Stimulated activated naive CD8-positive, alpha-beta T cell treated with anti-CD3 and anti-CD28 coated beads, Interleukin-15, Interleukin-2, amounts not matched to agents 100 ng/mL and 50 ng/mL, for 24 hours (primary cell): Measurements from ENCODE around the gene FRMD4A.

ENCODE experiments used
- H3K27ac Mint-ChIP-seq: one replicate; pipeline ENCODE4 v1.8.0; 2021; ENCODE audit warnings: mild to moderate bottlenecking, mixed read lengths
- H3K27me3 Mint-ChIP-seq: one replicate; pipeline ENCODE4 v1.8.0; 2021; ENCODE audit warnings: mixed read lengths
- H3K36me3 Mint-ChIP-seq: one replicate; pipeline ENCODE4 v1.8.0; 2021; ENCODE audit warnings: low read depth, mixed read lengths
- H3K4me1 Mint-ChIP-seq: one replicate; pipeline ENCODE4 v1.8.0; 2021; ENCODE audit warnings: low read depth, mixed read lengths
- H3K4me3 Mint-ChIP-seq: one replicate; pipeline ENCODE4 v1.8.0; 2021; ENCODE audit warnings: mild to moderate bottlenecking, mixed read lengths
- H3K9me3 Mint-ChIP-seq: one replicate; pipeline ENCODE4 v1.8.0; 2021; ENCODE audit warnings: mixed read lengths

The FRMD4A gene

DNA sequence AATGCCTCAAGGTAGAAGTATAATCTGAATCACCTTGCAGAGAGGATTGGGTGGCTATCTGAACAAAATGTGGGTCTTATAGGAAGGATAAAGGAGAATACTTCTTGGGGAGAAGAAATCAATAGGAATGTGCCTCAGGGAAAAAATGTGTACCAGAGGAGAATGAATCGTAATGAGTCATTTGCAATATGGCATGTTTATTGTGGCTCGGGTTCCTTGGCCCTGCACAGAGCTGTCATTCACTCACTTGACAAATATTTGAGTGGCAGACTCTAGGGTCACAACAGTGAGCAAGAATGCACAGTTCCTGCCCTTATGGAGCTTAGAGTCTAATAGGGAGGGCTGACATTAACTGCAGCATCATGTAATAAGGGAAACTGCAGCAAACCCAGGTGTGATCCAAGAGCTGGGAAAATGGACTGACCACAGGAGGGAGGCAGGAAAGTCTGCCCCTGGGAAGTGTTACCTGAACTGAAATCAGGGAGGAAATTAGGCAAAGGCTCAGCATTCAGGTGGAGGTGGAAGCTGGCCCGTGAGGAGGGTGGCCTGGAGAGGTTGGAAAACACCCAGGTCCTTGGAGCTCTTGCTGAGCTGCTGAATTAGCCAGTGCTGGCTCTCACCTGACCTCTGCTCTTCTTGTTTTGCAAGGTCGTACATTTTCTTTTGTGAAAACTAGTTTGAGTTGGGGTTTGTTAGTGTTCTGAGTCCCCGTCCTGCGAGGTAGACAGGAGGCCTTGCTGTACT is 203.9 kb downstream of the FRMD4A start:
- H3K4me1 Mint-ChIP-seq: no peaks in the 10 kb centered on the region
- no peak overlapping the region for H3K4me3 Mint-ChIP-seq
- H3K9me3 Mint-ChIP-seq: no peaks in the 10 kb centered on the region
- peaks cover 4% of the 10 kb centered on the region for H3K27me3 Mint-ChIP-seq
- H3K36me3 Mint-ChIP-seq: no peaks in the 10 kb centered on the region
- H3K27ac Mint-ChIP-seq: no peak overlapping the region

DNA sequence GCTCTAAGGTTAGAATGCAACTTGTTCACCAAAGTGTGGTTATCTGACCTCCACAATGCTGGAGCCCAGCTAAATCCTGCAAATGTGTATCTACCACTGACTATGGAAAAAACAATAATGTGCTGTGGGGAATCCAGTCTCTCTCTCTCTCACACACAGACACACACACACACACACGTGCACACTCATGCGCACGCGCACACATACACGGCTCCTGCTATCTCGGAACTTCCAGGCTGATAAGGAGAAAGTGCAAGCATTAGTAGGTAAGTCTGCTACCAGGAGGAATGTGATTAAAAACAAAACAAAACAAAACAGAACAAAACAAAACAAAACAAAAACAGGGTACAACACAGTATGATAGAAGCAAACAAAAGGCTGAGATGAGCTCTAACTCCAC is 205.2 kb downstream of the FRMD4A start:
- Mint-ChIP-seq H3K36me3 (no peaks in the 10 kb centered on the region), H3K9me3 (no peaks in the 10 kb centered on the region), H3K27me3 (peaks cover 4% of the 10 kb centered on the region), H3K4me3 (no peak overlapping the region), H3K27ac (no peak overlapping the region), H3K4me1 (no peaks in the 10 kb centered on the region)

DNA sequence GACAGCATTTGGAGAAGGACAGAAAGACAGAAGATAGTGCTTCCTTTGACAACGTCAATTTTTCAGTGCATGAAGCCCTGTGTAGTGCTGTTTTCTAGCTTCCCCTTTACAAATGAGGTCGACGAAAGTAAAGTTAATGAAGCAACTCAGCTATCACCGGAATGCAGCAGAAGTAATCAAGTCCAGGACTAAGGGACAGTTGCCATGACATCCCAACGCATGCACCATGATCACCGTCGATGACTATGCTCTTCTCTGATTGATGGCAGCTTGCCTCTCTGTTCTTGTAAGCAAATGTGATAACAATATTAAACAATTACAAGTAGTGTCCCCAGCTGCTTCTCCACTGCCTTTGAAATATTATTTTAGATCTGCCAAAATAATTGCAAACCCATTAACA is 205.8 kb downstream of the FRMD4A start:
- H3K27ac Mint-ChIP-seq: no peak overlapping the region
- peaks cover 4% of the 10 kb centered on the region for H3K27me3 Mint-ChIP-seq
- no peaks in the 10 kb centered on the region for H3K4me1 Mint-ChIP-seq
- no peaks in the 10 kb centered on the region for H3K9me3 Mint-ChIP-seq
- H3K36me3 Mint-ChIP-seq: no peaks in the 10 kb centered on the region
- no peak overlapping the region for H3K4me3 Mint-ChIP-seq

DNA sequence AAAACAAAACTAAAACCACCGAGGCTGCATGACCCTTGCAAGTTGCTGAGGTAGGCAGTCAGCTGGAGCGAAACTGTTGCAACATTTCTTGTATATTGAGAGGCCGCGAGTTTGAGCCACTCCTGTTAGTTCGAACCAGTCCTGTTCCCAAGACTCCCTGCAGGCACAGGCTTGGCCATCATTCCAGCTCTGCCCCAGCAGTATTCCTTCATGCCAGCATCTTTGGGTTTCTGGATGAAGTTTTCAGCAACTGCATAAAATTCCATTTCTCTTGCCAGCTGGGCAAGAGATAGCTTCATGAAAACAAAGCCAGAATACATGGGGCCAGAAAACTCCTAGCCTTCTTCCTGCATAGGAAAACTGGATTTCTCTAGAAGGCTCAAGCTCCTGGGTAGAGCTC is 207.6 kb downstream of the FRMD4A start:
- Mint-ChIP-seq H3K27ac (no peak overlapping the region), H3K36me3 (no peaks in the 10 kb centered on the region), H3K4me3 (no peak overlapping the region), H3K9me3 (no peaks in the 10 kb centered on the region), H3K4me1 (no peaks in the 10 kb centered on the region), H3K27me3 (peaks cover 4% of the 10 kb centered on the region)

DNA sequence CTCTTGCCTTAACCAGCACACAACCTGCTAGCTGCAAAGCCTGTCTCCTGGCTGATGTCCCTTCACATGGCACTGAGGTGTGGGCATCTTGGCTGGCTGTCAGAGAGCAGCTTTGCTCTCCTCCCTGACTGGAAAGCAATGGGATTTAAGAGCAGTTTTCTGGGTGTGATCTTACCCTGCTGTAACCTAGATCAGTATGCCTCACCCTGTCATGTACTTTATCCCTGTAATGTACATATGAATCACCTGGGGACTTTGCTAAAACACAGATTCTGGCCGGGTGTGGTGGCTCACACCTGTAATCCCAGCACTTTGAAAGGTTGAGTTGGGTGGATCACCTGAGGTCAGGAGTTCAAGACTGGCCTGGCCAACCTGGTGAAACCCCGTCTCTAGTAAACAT is 209.9 kb downstream of the FRMD4A start:
- no peak overlapping the region for H3K4me3 Mint-ChIP-seq
- H3K4me1 Mint-ChIP-seq: no peaks in the 10 kb centered on the region
- H3K27ac Mint-ChIP-seq: no peak overlapping the region
- H3K9me3 Mint-ChIP-seq: no peaks in the 10 kb centered on the region
- H3K27me3 Mint-ChIP-seq: peaks cover 4% of the 10 kb centered on the region
- no peaks in the 10 kb centered on the region for H3K36me3 Mint-ChIP-seq

DNA sequence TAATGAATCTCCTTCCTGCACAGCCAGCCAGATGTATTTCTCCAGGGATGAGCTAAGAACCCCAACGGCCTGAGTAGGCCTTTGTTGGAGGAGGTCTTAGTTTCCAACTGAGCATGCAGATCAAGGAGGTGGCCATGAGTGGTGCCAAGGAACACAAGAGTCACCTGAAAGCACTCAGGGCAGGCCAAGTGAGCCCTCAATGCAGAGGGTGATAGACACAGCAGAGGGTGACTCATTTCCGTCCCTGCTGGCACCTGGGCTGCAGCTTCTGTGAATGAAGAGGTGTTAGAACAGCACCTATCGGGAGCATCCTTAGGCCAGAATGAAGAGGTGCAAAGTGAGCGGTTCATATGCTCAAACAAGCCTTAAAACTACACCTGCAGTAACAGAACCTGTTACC is 211.8 kb downstream of the FRMD4A start:
- Mint-ChIP-seq H3K4me3 (no peak overlapping the region), H3K27me3 (no peaks in the 10 kb centered on the region), H3K27ac (no peak overlapping the region), H3K9me3 (no peaks in the 10 kb centered on the region), H3K4me1 (no peaks in the 10 kb centered on the region), H3K36me3 (no peaks in the 10 kb centered on the region)

DNA sequence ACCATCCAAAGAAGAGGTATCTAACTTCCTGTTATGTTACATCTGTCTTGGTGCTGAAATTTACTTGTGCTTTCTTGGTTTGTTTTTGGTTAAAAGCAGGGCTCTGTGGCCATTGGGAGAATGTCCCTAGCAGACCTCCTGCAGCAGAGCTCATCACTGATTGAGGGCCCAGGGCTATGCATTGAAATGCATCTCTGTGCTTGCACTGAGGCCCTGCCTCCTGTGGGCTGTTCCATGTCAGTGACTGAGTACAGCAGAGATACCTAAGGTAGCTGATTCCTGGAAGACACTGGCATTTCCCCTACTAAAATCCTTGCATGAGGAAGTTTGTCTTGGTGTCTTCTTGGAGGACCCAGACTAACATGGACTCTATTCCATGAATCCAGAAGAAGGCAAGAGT is 213.9 kb downstream of the FRMD4A start:
- H3K27me3 Mint-ChIP-seq: no peaks in the 10 kb centered on the region
- no peak overlapping the region for H3K4me3 Mint-ChIP-seq
- no peaks in the 10 kb centered on the region for H3K9me3 Mint-ChIP-seq
- H3K4me1 Mint-ChIP-seq: no peaks in the 10 kb centered on the region
- no peaks in the 10 kb centered on the region for H3K36me3 Mint-ChIP-seq
- no peak overlapping the region for H3K27ac Mint-ChIP-seq

DNA sequence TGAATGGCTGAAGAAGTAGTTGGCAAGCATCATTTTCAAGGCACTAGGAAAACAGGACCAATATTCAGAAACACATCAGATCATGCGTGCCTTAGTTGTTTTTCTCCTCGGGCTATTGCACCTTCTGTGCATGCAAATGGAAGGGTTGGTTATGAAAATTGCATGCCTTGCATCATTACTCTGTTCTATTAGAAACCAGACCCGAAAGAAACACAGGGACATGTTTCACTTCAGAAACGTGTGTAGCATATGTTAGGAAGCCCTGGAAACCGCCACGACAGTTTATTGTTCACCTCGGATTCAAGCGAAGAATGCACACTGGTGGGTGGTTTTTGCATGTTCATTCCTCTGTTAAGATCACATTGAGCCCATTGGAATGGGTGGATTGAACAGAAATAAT is 214.7 kb downstream of the FRMD4A start:
- Mint-ChIP-seq H3K4me1 (no peaks in the 10 kb centered on the region), H3K27ac (no peak overlapping the region), H3K36me3 (no peaks in the 10 kb centered on the region), H3K9me3 (no peaks in the 10 kb centered on the region), H3K4me3 (no peak overlapping the region), H3K27me3 (no peaks in the 10 kb centered on the region)

DNA sequence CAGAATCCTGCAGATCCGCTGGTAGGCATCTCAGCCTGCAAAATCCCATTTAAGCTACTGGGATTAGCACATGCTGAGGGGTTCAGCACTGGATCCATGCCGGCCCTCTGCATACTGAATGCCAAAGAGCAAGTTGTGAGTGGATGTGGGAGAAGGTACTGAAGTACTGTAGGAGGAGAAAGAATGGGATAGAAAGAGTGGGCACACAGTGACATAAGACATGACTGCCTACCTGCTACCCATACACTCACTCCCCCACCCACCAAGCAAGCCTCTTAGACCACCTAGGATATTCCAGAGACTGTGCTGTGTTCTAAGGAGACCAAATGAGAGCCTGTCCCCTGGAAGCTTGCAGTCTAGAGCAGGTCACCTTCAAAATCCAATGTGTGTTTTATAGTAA is 215.9 kb downstream of the FRMD4A start:
- H3K27ac Mint-ChIP-seq: no peak overlapping the region
- H3K36me3 Mint-ChIP-seq: no peaks in the 10 kb centered on the region
- H3K27me3 Mint-ChIP-seq: no peaks in the 10 kb centered on the region
- no peak overlapping the region for H3K4me3 Mint-ChIP-seq
- no peaks in the 10 kb centered on the region for H3K4me1 Mint-ChIP-seq
- H3K9me3 Mint-ChIP-seq: no peaks in the 10 kb centered on the region

DNA sequence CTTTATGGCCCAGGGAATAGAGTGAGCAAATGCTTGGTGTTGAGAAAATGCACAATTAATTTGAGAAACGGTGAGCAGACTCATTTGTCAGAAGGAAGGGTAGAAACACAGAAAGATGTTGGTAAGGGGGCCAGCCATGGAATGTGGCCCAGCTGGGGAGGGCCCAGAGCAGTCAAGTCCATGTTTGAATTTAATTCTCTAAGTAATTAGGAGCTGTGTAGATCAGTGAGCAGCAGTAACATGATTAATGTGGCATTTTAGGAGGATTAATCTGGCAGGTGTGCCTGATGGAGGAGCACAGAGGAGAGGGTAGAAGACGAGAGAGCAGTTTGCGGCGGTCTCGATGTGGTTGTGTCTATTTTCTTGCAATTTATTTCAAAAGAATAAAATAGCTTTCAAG is 218.7 kb downstream of the FRMD4A start:
- H3K36me3 Mint-ChIP-seq: no peaks in the 10 kb centered on the region
- peaks cover 12% of the 10 kb centered on the region for H3K27me3 Mint-ChIP-seq
- H3K9me3 Mint-ChIP-seq: no peaks in the 10 kb centered on the region
- no peak overlapping the region for H3K4me3 Mint-ChIP-seq
- H3K27ac Mint-ChIP-seq: no peak overlapping the region
- no peaks in the 10 kb centered on the region for H3K4me1 Mint-ChIP-seq

DNA sequence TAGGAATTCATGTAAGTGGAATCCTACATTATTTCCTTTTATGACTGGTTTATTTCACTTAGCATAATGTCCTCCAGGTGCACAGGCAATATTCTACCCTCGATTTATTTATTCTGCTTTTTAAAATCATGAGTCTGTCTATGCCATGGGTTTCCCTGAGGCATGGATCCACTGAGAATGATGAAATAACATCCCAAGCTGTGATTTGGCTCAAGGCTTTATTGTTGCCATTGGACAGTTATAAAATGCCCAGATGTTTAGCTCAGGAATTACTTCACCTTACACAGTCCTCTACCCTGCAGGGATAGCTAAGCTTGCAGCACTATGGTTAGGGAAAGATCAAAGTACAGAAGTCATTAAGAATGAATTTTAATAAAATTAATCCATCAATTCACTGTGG is 219.5 kb downstream of the FRMD4A start:
- H3K9me3 Mint-ChIP-seq: peaks cover 8% of the 10 kb centered on the region
- peaks cover 21% of the 10 kb centered on the region for H3K27me3 Mint-ChIP-seq
- no peaks in the 10 kb centered on the region for H3K36me3 Mint-ChIP-seq
- no peak overlapping the region for H3K4me3 Mint-ChIP-seq
- no peaks in the 10 kb centered on the region for H3K4me1 Mint-ChIP-seq
- H3K27ac Mint-ChIP-seq: no peak overlapping the region

DNA sequence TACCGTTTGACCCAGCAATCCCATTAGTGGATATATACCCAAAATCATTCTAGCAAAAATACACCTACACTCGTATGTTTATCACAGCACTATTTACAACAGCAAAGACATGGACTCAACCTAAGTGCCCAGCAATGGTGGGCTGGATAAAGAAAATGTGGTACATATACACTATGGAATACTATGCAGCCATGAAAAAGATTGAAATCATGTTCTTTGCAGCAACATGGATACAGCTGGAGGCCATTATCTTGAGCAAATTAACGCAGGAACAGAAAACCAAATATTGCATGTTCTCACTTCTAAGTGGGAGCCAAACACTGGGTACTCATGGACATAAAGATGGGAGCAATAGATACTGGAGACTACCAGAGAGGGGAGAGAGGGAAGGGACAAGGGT is 223.9 kb downstream of the FRMD4A start:
- Mint-ChIP-seq H3K9me3 (peaks cover 20% of the 10 kb centered on the region), H3K27ac (no peak overlapping the region), H3K4me1 (no peaks in the 10 kb centered on the region), H3K36me3 (no peaks in the 10 kb centered on the region), H3K27me3 (peaks cover 27% of the 10 kb centered on the region), H3K4me3 (no peak overlapping the region)

DNA sequence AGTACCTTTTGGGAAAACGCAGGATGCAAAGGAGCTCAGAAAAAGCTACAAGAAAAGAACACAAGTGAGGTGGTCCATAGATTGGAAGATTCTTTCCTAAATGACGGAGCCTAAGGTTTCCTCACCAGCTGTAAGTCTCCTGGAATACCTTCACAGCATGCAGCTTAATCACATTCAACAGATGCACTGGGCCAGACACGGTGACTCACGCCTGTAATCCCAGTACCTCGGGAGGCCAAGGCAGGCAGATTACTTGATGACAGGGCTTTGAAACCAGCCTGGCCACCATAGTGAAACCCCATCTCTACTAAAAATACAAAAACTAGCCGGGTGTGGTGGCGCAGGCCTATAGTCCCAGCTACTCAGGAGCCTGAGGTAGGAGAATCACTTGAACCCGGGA is 228.7 kb downstream of the FRMD4A start:
- no peak overlapping the region for H3K27ac Mint-ChIP-seq
- no peaks in the 10 kb centered on the region for H3K36me3 Mint-ChIP-seq
- peaks cover 18% of the 10 kb centered on the region for H3K27me3 Mint-ChIP-seq
- no peaks in the 10 kb centered on the region for H3K4me1 Mint-ChIP-seq
- H3K4me3 Mint-ChIP-seq: no peak overlapping the region
- peaks cover 20% of the 10 kb centered on the region for H3K9me3 Mint-ChIP-seq

DNA sequence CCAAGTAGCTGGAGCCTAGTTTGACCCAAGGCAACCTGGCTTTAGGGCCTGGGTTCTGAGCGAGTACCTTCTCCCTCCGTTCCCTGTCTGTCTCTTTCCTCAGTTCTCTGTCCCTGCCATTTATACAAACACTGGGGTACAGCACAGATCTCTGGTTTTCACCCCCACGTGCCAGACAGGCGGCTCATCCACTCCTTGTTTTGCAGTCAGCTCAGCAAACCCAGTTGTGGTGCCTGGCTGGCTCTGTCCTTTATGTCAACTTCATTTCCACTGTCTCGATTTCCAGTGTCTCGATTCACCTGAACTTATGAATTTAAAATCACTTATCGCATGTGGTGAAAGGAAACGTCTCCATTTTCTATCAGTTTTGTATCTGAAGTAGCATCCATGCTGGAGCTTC is 230.8 kb downstream of the FRMD4A start:
- no peaks in the 10 kb centered on the region for H3K4me1 Mint-ChIP-seq
- H3K27ac Mint-ChIP-seq: no peak overlapping the region
- no peaks in the 10 kb centered on the region for H3K36me3 Mint-ChIP-seq
- H3K27me3 Mint-ChIP-seq: peaks cover 3% of the 10 kb centered on the region
- no peak overlapping the region for H3K4me3 Mint-ChIP-seq
- H3K9me3 Mint-ChIP-seq: peaks cover 5% of the 10 kb centered on the region

DNA sequence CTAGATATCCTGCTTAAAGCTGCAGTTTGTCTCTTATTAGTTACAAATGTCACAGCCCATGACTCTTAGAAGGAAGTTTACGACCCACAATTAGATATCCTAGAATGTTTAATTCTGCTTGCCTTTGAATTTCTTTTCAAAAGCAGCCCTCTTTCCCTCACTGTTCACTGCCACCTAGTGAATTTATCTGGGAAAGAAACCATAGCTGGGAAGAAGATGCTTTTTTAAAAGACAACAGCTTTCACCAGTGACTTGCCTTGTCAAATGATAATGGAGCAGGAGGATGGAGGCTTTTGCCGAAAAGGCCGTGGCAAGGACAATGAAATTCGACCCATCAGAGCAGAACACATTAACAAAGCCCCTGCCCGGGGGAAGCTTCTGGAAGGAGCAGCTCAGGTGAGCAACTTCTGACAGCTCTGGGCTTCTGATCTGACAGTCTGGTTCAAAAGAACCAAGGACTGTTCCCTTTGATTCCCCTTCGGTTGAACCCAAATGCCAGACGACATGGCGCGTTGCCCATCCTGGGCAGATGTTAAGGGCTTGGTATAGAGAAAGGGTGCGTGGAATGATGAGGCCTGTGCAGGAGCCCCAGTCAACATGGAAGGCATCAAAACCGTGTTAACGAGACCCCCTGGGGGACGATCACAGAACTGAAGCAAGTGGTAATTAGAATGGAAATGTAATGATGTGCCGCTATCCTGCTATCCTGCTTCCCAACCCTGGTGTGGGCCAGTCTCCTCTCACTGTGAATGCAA is 236.8 kb downstream of the FRMD4A start:
- Mint-ChIP-seq H3K4me3 (no peak overlapping the region), H3K27ac (no peak overlapping the region)

DNA sequence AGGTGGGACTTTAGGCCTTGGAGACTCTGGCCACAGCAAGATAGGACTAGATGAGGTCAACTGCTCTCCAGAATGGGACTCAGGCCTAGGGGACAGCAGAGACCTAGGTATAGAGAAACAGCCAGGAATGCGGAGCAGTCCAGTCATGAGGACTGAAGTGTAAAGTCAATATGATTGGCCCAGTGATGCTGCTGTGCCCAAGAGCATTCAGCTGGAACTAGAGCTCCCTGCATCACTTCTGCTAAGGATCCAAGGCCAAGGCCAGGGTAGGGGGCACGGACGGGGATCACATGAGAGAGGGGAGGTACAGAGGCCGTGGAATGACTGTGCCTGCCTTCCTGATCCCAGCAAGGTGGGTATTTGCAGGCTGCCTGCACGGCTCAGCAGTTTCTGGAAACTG is 237.9 kb downstream of the FRMD4A start:
- Mint-ChIP-seq H3K27me3 (no peaks in the 10 kb centered on the region), H3K27ac (no peak overlapping the region), H3K36me3 (no peaks in the 10 kb centered on the region), H3K4me1 (no peaks in the 10 kb centered on the region), H3K9me3 (no peaks in the 10 kb centered on the region), H3K4me3 (no peak overlapping the region)

More for the DNA sequence above, 236.8 kb downstream of the FRMD4A start:
- Mint-ChIP-seq H3K4me1 (no peaks in the 10 kb centered on the region), H3K36me3 (no peaks in the 10 kb centered on the region), H3K27me3 (no peaks in the 10 kb centered on the region), H3K9me3 (no peaks in the 10 kb centered on the region)
